PC-9 (cell line): Measurements from ENCODE around the gene STARD4. TPM values are rescaled to one million over a fixed set of nuclear protein-coding genes. Genes with fewer than 3 reads are reported as not detected.

Source experiments
- BruUV-seq: library from RNA; stranded (reverse); fragments of 400-500 nt; replicated peaks from 2 replicates; lab custom pipeline; 2021; lab: Mats Ljungman, UMichigan
- CTCF ChIA-PET: fragments of 300-600 bp; sonication (Branson Sonifier 250); formaldehyde crosslinking; loops from one replicate; lab custom pipeline; 2022; ENCODE audit warnings: antibody characterized with exemption; lab: Charles Lee
- POLR2A ChIA-PET: fragments of 300-600 bp; sonication (Branson Sonifier 250); formaldehyde crosslinking; loops from one replicate; lab custom pipeline; 2022; ENCODE audit warnings: antibody characterized with exemption; ENCODE audit not compliant: unreplicated experiment; lab: Charles Lee
- DNase-seq, 2 experiments: peaks; one replicate each; pipeline versions ENCODE4 v3.0.0 to v3.0.0-alpha.2; 2015 to 2022; ENCODE audit warnings: mixed read lengths in 1 of 2
- H2AFZ ChIP-seq: fragments of 200-600 bp; sonication (generic); 2 replicates; pipeline ENCODE4 v1.8.1; 2017; ENCODE audit warnings: antibody characterized with exemption
- H3F3A ChIP-seq: fragments of 200-600 bp; sonication (generic); 2 replicates; pipeline ENCODE4 v1.8.1; 2017; ENCODE audit warnings: antibody characterized with exemption, mild to moderate bottlenecking, low read depth; ENCODE audit not compliant: insufficient read depth
- H3K27ac ChIP-seq: fragments of 200-600 bp; sonication (generic); 2 replicates; pipeline ENCODE4 v1.6.1; 2016; ENCODE audit warnings: mixed run types
- H3K27me3 ChIP-seq: fragments of 200-600 bp; sonication (generic); 2 replicates; pipeline ENCODE4 v1.6.1; 2016; ENCODE audit warnings: low read depth, mixed run types; ENCODE audit not compliant: insufficient read depth
- H3K36me3 ChIP-seq: fragments of 200-600 bp; sonication (generic); 2 replicates; pipeline ENCODE4 v1.6.1; 2016; ENCODE audit warnings: low read depth, mixed run types
- H3K4me1 ChIP-seq: fragments of 200-600 bp; sonication (generic); replicated peaks from 2 replicates; pipeline ENCODE4 v1.6.1; 2016; ENCODE audit warnings: mixed run types; ENCODE audit not compliant: insufficient read depth
- H3K4me2 ChIP-seq: fragments of 200-600 bp; sonication (generic); 2 replicates; pipeline ENCODE4 v1.6.1; 2017; ENCODE audit warnings: mixed run types
- H3K4me3 ChIP-seq: fragments of 200-600 bp; sonication (generic); 2 replicates; pipeline ENCODE4 v1.6.1; 2016; ENCODE audit warnings: mixed run types
- H3K79me2 ChIP-seq: fragments of 200-600 bp; sonication (generic); 2 replicates; pipeline ENCODE4 v1.6.1; 2017; ENCODE audit warnings: low read depth, mixed run types
- H3K9me2 ChIP-seq: fragments of 200-600 bp; sonication (generic); 2 replicates; pipeline ENCODE4 v1.8.1; 2017; ENCODE audit warnings: mild to moderate bottlenecking; ENCODE audit not compliant: insufficient read depth
- H3K9me3 ChIP-seq: fragments of 200-600 bp; sonication (generic); 2 replicates; pipeline ENCODE4 v1.8.1; 2016; ENCODE audit warnings: low read depth; ENCODE audit not compliant: insufficient read depth
- H4K20me1 ChIP-seq: fragments of 200-600 bp; sonication (generic); 2 replicates; pipeline ENCODE4 v1.8.1; 2017; ENCODE audit not compliant: insufficient read depth
- EZH2 ChIP-seq: fragments of 200-600 bp; sonication (generic); IDR thresholded peaks from 2 replicates; pipeline ENCODE4 v1.8.0; 2017; ENCODE audit warnings: antibody characterized with exemption, low read depth
- intact Hi-C: fragments of 100-400 bp; cut with micrococcal nuclease; formaldehyde crosslinking; loops from one replicate; pipeline ENCODE4 v1.10.0; 2022; ENCODE audit not compliant: unreplicated experiment
- total RNA-seq: library from RNA; stranded (reverse); gene quantifications from 2 replicates; pipeline ENCODE4 v1.2.3, GENCODE V29; 2021
- TF ChIP-seq, protein P1 (sequence below): fragments of 200-600 bp; sonication (generic); conservative IDR thresholded peaks from 2 replicates; pipeline ENCODE4 v1.6.1; 2017; ENCODE audit warnings: mixed run types, antibody characterized with exemption, mild to moderate bottlenecking, moderate library complexity

Gene STARD4
- total RNA-seq, 1 experiment from 2014 or later, result 6.4 TPM

- POLR2A ChIA-PET, result no interaction called here
- H3K9me3 ChIP-seq, result no peaks in the 10 kb centered on the region
- intact Hi-C loops, result no loop called here
- no peaks in the 10 kb centered on the region for H3K79me2 ChIP-seq
- CTCF ChIA-PET, result no interaction called here
- no peaks in the 10 kb centered on the region for H3K36me3 ChIP-seq
- no peak overlapping the region for H2AFZ ChIP-seq
- BruUV-seq, result no TSS peak
- H3K9me2 ChIP-seq, result no peaks in the 10 kb centered on the region
- DNase-seq, result no peak
- no peaks in the 10 kb centered on the region for H3F3A ChIP-seq
- H3K27me3 ChIP-seq, result no peaks in the 10 kb centered on the region
- H3K4me1 ChIP-seq, result no peaks in the 10 kb centered on the region
- TF ChIP-seq, protein P1, sequence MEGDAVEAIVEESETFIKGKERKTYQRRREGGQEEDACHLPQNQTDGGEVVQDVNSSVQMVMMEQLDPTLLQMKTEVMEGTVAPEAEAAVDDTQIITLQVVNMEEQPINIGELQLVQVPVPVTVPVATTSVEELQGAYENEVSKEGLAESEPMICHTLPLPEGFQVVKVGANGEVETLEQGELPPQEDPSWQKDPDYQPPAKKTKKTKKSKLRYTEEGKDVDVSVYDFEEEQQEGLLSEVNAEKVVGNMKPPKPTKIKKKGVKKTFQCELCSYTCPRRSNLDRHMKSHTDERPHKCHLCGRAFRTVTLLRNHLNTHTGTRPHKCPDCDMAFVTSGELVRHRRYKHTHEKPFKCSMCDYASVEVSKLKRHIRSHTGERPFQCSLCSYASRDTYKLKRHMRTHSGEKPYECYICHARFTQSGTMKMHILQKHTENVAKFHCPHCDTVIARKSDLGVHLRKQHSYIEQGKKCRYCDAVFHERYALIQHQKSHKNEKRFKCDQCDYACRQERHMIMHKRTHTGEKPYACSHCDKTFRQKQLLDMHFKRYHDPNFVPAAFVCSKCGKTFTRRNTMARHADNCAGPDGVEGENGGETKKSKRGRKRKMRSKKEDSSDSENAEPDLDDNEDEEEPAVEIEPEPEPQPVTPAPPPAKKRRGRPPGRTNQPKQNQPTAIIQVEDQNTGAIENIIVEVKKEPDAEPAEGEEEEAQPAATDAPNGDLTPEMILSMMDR, result no peak
- TF ChIP-seq EZH2, result no peak
- H3K4me3 ChIP-seq, result no peak overlapping the region
- no peak overlapping the region for H3K27ac ChIP-seq
- H3K4me2 ChIP-seq, result no peak overlapping the region
- no peaks in the 10 kb centered on the region for H4K20me1 ChIP-seq
Measured at GRCh38 chr5:111453295-111453694, 59.0 kb downstream of the STARD4 start.

DNA sequence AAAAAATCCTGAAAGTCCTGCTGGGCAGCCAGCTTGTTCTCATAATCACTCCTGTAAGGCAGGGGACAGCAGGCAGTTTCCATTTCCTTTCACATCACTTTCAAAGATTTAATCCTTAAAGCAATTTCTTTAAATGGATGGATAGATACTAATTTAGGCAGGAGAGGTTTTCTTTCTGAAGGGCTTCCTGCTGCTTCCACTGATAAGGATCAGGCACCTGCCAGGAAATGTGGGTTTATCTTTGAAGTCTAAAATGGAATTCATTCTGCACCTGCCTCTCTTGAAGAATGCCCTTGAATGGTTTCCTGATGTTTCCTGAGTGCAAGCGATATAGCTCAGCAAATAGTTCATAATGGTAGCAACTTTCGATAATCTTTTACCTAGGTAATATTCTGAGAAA is 64.5 kb downstream of the STARD4 start:
- H3K9me3 ChIP-seq, result no peaks in the 10 kb centered on the region
- no peak for TF ChIP-seq EZH2
- TF ChIP-seq, protein P1, result no peak
- DNase-seq, result no peak
- H4K20me1 ChIP-seq, result no peaks in the 10 kb centered on the region
- peaks cover 4% of the 10 kb centered on the region; the same call in 1 of the 2 replicates for H3K27me3 ChIP-seq
- ChIA-PET CTCF (no interaction called here), POLR2A (no interaction called here)
- no peak overlapping the region for H3K4me2 ChIP-seq
- H3K9me2 ChIP-seq, result no peaks in the 10 kb centered on the region
- no peak overlapping the region for H2AFZ ChIP-seq
- H3K4me3 ChIP-seq, result no peak overlapping the region
- no peaks in the 10 kb centered on the region for H3K79me2 ChIP-seq
- BruUV-seq, result no TSS peak
- H3K4me1 ChIP-seq, result no peaks in the 10 kb centered on the region
- no peaks in the 10 kb centered on the region for H3F3A ChIP-seq
- no peaks in the 10 kb centered on the region for H3K36me3 ChIP-seq
- H3K27ac ChIP-seq, result no peak overlapping the region
- intact Hi-C loops, result no loop called here

DNA sequence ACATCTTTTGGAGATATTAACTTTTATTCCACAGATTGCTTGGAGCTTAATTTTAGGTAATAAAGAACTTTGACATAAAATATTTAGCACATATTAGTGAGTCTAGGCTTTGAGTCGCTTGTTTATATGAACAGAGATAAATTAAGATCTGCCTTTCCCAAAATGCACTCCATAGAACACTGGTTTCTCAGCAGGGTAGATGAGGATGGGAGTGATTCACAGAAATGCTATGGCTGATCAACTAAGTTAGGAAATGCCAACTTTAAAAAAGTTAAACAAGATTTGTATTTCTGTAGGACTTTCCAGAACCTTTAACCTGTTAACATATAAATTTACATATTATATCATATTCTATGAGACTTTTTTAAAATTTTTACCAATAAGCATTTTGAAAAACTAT is 65.2 kb downstream of the STARD4 start:
- Histone ChIP-seq H3K27ac (no peak overlapping the region), H2AFZ (no peak overlapping the region), H3K36me3 (no peaks in the 10 kb centered on the region), H4K20me1 (no peaks in the 10 kb centered on the region), H3K9me2 (no peaks in the 10 kb centered on the region), H3K79me2 (no peaks in the 10 kb centered on the region), H3K4me1 (no peaks in the 10 kb centered on the region), H3K4me3 (no peak overlapping the region), H3K4me2 (no peak overlapping the region), H3K27me3 (peaks cover 4% of the 10 kb centered on the region; the same call in 1 of the 2 replicates), H3K9me3 (no peaks in the 10 kb centered on the region), H3F3A (no peaks in the 10 kb centered on the region)
- DNase-seq, result no peak
- ChIA-PET CTCF (no interaction called here), POLR2A (no interaction called here)
- BruUV-seq, result no TSS peak
- no peak for TF ChIP-seq EZH2
- TF ChIP-seq, protein P1, result no peak
- intact Hi-C loops, result no loop called here

Other genes starting within 250 kb of the STARD4 start
- gene NREP, start 244.7 kb upstream of the STARD4 start, total RNA-seq, result not detected in 2 replicates